Stimulated activated CD8-positive, alpha-beta memory T cell treated with anti-CD3 and anti-CD28 coated beads, Interleukin-7, amount 100 ng/mL, for 1 hour (primary cell): ENCODE results near the gene FGF21.
"Not testable (repeated sequence)": the region's sequence is repeated elsewhere in the genome, so short reads cannot be mapped to it uniquely, and the experiment has no call there.

Source experiments
- DNase-seq, 2 donors: peaks; one replicate each; pipeline ENCODE4 v3.0.0-alpha.2; 2020; ENCODE audit warnings: low read depth in 2 of 2

The FGF21 gene, protein sequence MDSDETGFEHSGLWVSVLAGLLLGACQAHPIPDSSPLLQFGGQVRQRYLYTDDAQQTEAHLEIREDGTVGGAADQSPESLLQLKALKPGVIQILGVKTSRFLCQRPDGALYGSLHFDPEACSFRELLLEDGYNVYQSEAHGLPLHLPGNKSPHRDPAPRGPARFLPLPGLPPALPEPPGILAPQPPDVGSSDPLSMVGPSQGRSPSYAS

DNA sequence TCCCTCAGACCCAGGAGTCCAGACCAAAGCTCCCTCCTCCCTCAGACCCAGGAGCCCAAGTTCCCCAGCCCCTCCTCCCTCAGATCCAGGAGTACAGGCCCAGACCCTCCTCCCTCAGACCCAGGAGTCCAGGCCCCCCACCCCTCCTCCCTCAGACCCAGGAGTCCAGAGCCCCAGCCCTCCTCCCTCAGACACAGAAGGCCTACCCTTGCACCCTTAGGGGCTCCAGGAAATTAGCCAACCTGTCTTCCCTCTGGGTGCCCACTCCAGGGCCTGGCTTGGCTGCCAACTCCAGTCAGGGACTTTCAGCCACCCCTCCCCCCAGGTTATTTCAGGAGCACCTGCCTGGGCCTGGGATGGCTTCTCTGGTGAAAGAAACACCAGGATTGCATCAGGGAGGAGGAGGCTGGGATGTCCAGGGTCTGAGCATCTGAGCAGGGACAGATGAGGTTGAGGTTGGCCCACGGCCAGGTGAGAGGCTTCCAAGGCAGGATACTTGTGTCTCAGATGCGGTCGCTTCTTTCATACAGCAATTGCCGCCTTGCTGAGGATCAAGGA, at the start of gene FGF21:
Gene FGF21 (plus strand): TSS at position 441 of the 558 bp plus-strand sequence. CDS start 713 bp downstream, outside the sequence.
- DNase-seq, result no peak

DNA sequence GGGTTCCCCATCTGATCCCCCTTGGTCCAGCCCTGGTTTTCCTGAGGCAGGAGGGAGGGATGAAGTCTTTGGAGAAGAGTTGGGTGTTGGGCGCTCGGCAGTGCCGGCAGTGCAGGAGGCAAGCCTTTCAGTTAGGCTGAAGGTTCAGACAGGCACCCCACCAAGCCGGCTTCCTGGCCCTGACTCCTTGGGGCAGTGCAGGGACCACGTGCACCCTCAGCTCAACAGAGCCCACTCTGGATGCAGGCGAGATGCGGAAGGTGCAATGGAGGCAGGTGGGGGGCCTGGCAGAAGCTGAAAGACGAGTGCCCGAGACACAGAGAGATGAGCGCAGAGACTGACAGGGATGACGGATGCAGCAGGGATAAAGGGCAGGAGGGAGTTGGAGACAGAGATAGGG, 46.9 kb upstream of the FGF21 start:
- no peak for DNase-seq

DNA sequence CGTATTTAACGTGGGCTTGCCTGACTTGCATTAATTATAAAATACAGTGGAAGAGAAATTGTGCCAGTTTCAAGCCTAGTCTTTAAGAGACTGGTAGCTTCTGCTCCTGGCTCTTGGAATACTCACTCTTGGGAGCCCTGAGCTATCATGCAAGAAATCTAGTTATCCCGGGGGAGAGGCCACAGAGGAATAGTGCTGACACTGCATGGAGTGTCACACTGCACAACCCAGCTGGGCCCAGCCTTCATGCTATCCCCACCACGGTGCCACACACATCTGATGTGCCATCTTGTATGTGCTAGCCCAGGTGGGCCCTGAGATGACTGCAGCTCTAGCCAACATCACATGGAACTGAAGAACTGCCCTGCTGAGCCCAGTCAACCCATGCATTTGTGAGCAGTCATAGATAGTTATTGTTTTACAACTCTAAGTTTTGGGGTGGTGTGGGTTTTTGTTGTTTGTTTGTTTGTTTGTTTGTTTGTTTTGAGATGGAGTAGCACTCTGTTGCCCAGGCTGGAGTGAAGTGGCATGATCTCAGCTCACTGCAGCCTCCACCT, 44.1 kb upstream of the FGF21 start:
- DNase-seq, result no peak

DNA sequence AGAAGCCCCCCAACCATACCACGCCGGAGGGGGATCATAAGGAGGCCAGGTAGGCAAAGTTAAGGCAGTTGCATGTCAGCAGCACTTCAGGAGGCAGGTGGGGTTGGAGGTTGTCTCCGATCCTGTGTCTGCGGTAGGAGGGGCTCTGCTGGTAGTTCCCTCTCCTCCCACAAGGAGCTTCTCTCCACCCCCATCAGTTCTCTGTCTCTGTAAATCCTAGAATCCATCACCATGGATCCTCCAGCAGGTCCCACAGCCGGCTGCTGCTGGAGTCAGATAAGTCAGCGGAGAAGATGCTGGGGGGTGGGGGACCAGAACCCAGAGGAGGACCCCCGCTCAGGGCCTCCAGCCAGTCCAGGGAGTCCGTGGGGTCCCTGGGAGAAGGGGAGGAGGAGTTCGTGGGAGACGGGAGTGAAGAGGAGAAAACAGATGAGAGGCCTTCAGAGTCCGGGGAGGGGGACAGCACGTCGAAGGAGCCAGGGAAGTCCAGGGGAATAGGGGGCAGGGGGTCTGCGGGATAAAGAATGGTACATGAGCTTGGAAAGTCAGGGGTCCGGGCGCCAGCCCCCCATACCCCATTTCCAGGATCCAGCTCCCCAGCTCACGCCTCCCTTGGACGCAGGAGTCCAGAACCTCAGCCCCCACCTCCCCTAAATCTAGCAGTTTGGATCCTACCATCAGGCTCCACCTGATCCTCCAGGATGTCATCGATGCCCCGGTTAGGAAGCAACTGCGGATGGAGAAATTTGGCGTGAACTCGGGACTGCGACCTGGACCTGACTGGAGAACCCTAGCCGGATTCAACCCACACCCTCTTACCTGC, 42.1 kb upstream of the FGF21 start:
- no peak for DNase-seq

DNA sequence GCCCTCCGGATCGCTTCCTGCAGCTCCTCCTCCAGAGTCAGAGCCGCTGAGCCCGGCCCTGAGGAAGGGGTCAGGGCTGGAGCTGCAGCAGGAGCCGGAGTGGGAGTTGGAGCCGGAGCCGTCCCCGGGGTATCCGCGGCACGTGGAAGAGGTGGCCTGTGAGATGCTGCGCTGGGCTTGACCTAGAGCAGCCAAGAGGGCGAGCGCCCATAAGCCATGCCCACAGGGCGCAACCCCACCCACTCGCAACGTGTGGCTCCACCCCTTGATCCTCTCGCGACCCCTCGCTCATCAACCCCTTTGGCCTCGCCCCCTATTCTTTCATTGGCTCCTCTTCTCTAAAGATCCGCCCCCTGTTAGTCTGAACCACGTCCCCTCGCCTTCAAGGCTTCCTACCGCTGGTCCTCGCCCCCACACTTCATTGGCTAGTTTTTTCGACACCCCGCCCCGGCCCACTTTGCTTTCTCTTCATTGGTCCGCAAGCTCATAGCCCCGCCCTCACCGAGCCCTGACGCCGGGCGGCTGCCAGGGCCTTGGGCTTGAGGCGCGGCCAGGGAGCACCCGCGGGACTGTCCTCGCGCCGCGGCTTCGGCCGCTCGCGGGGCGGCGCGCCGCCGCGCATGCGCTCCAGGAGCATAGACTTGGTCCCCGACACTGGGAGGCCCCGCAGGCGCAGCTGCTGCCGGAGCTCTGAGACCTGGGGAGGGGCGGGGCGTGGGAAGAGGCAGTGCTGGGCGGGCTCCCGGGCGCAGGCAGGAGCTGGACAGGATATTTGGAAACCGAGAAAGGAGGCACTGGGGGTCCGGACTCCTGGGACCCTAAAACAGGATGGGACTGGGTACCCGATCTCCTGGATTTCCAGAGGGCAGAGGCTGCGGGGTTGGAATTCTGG, 41.2 kb upstream of the FGF21 start:
- peak; percentile 90 to 92 for DNase-seq

DNA sequence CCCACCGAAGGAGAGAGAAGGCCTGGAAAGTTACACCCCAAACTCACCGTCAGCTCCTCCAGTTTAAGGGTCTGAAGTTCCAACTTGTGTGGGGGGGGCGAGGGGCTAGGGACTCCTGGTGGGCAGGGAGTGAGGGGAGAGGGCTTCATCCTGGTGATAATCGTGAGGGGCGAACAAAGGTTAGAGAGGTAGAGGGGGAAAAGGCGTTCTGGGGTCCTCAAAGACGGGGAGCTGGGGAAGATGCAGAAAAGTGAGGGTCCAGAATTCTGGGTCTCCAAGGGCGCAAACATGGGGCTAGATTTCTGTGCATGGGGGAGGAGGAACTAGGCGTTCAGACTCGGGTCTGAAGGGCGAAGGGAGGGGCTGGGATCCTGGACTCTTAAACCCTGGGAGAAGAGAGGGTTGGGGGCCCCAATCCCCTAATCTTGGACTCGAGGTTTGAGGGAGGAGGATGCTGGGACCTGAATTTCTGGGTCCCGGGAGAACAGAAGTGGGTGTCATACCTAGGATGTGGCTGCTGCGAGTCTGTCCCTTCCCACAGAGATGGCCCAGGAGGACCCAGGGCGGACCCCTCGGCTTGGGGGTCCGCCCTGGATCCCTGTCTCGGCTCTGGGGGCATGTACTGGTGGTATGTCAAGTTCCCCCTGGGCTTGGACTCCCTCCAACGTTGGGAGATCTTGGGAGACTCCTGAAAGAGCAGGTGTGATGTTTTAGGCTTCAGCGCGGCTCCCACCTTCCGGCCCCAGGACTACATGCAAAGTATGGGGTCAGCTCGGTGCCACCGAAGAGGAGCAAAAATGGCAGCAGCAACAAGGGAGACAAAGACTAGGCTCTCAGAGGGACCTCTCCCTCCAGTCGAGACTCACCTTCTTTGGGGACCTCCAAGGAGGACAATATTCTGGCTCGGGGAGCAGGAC, 40.3 kb upstream of the FGF21 start:
- no peak for DNase-seq

DNA sequence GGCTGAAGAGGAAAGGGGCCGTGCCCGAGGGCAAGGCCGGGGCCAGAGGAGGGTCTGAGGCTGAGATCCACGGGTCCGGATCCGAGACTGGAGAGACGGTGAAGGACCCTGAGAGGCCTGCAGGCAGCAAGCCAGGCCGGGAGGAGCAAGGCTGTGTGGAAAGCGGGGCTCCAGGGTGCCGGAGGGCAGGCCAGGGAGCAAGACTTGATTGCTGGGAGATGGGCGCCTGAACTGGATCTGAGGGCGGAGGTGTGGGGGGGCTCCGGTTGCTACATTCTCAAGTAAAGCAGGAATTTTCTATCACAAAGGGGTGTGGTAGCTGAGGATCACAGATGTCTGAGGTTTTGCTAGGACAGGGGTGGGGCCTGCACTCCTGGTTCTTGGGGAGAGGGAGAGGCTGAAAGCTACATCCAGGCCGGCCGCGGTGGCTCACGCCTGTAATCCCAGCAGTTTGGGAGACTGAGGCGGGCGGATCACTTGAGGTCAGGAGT, 39.6 kb upstream of the FGF21 start:
- DNase-seq, result no peak

DNA sequence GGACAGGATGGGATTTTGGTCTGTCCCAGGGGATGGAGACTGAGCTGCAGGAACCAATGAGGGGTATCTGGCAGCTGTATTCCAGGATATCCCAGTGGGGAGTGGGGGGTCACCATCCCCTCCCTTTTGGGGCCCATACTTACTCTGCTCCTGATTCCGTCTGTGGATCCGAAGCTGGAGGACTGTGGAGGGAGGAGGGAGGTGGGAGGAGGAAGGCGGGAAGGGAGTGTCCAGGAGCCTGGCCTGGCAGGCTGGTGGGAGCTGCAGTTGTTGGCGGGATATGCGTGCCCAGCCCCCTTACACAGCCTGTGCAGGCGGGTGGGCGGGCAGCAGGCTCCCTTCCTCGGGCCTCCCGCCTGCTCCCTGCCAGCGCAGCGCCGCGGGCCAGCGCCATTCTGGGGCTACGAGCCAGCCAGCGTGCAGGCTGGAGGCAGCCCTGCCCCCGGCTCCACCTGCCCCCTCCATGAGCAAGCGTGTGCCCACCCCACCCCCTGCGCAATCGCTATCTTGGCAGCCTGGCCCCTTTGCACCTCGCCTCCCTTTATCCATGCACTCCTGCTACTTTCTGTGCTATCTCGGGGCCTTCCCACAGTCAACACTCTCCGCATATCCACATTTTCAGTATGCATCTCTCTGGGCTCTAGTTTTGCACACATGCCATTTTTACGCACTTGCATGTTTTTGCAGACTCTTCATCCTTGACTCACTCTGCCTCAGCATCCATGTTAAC, 38.6 kb upstream of the FGF21 start:
- no peak for DNase-seq

DNA sequence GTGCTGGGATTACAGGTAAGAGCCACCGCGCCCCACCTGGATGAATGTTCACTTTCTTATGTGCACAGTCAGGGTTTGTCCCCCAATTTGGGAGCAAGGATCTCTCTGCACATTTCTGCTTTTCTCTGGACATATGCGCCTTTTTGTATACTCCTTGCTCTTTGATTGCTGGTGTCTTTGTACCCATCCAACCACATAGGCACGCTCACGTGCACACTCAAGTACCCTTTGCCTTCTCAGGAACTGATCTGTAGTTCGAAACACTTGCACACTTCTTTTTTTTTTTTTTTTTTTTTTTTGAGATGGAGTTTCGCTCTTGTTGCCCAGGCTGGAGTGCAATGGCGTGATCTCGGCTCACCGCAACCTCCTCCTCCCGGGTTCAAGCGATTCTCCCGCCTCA, 37.2 kb upstream of the FGF21 start:
- not testable (repeated sequence) for DNase-seq

DNA sequence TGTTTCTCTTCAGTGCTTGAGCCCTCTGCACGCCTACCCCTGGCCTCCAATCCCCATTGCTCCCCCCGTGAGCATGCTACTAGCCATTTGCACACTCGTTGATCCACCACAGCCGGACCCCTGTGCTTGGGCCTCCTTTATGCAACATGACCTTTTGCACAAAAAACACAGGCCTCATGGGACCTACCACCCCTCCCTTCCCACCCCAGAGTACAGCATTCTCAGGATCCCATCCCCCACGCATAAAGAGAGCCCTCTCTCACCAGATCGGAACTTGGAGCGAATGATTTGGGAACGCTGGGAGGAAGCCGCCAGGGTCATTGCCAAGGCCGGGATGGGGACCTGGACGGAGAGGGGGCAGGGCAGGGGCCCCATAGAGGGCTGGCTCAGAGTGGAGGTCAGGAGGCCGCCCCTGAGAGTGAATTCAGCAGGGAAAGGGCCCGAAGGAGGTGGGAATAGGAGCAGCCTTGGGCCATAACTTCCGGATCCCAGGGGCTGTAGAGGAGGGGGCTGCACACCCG, 36.6 kb upstream of the FGF21 start:
- DNase-seq, result no peak

DNA sequence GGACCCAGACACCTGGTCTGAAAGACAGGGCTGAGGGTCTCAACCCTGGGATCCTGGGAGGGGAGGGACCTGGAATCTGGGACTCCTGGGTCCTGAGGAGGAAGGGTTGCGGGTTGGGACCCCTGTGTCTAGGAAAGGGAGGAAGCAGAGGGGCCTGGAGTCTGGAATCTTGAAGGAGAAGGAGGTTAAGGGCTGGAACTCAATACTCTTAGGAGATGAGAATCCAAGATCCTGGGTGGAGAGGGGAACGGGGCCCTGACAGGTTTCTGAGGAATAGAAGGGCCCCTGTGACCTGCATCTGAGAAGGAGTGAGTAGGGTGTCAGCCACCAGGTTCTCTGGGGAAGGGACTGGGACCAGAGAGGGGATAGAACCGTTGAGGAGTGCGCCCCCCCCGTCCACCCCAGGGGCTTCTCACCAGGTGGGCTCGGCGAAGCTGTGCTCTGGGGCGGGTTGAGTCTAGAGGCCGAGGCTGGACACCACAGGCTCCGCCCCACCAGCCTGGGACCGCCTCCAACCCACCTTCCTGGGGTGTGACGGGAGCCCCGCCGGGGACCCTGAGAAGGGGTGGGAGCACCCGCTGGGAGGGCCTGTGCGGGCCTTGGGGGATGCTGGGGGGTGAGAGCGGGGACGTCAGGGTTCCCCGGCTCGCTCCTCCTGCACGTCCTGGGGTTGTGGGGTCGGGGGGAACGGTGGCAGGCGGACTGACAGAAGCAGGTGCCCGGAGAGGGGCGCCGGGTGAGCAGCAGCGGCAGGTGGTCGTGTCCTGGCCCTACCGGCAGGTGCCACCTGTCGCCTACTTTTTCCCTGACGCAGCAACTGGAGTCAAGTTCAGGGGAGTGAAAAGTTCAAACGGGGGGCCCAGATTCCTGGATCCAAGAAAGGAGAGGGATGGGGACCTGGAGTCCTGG, 35.8 kb upstream of the FGF21 start, which contains the start of gene MAMSTR:
Gene MAMSTR (minus strand): TSS at position 463 of the 909 bp plus-strand sequence. CDS start 694 bp downstream, outside the sequence.
- DNase-seq, result no peak

DNA sequence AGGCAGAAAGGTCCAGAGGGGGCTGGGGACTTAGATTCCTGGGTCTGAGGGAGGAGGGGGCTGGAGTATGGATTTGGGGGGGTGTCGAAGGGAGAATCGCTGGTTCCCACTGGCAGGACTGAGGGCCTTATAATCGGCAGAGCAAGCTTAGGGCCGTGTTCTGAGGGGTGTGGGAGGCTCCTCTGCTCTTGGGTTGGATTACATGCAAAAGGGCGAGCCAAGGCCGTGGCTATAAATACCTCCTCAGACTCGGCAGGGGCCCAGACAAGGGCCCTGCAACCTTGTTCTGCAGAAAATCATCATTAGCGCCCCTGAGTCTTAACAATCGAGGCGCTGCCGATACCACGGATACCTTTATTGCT, 35.1 kb upstream of the FGF21 start:
- no peak for DNase-seq

DNA sequence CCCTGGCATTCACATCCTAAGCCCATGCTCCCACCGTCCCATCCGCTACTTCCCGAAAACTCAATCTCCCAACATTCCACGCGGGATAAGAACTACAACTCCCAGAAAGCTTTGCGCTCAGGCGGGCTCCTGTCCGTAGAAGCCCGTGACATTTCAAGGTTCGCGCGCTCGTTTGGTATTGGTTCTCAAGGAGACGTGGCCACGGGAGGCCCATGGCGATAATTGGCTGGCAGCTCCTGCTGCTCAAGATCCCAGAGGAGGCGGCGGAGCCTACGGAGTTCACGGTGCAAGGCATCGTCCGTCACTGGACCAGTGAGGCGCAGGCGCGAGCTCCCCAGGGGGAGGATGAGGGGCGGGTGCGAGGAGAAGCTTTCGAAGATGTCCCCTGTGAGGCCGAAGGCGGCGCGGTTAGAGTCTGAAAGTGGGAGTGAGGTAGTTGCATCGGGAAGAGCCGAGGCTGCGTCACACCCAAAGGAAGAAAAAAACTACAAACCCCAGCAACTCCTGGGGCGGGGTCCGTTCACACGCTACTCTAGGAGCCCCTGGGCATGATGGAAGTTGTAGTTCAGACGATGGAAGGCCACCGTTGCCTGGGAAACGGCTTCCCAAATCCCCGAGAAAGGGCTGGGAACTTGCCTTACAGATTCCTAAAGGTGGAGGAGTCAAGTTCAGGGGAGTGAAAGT, 34.6 kb upstream of the FGF21 start:
- peak; percentile 74 to 78 for DNase-seq

DNA sequence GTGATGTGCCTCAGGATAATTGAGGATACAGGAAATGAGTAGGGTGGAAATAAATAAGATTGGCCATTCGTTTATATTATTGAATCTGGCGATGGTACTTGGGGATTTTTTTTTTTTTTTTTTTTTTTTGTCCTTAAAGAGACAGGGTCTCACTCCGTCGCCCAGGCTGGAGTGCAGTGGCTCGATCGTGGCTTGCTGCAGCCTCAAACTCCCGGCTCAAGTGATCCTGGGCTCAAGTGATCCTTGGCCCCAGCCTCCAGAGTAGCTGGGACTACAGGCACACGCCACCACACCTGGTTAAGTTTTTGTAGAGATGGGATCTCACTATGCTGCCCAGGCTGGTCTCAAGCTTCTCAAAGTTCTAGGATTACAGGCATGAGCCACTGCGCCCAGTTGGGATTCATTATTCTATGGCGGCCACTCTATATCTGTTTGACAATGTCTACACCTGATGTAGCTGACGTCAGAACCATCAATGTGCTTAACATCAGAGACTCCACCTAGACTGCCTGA, 33.1 kb upstream of the FGF21 start:
- DNase-seq, result no peak

DNA sequence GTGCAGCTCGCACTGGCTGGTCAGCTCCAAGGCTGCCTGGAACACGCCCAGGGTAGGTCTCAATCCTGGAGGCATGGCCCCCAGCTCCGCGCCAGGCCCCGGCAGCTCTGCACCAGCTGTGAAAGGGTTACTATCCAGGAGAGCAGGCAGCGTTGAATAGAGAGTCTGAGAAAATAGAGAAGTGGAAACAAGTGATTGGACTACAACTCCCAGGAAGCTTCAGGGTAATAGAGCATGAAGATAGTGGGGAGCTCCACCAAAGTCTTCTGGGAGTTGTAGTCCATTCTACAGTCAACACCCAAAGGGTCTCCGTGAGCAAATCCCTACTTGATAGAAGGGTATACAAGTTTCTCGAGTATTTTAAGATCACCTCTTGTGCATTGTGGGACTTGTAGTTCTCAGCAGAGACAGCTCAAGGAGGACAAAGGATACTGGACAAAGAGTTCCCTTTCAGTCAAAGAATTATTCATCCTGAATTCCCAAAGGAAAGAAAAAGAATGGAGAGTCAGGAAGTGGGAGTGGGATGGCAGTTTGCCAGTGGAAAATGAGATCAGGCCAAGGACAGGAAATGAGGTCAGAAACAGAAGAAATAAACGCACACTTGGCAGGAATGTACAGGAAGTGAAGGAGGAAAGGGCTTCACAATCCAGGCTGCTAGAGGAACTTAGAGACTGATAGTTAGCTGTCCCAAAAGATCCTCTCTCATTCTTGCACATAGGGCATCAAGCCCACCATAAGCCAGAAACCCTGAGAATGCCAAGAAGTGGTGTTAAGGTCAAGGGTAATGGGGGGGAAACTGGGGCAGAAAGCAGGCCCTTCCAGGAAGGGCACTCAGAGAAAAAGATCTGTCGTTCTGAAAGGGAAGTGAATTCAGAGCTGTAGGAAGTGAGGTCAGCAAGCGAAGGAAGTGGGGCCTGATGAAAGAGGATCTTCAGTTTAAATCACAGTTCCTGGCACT, 30.2 kb upstream of the FGF21 start:
- DNase-seq, result no peak

DNA sequence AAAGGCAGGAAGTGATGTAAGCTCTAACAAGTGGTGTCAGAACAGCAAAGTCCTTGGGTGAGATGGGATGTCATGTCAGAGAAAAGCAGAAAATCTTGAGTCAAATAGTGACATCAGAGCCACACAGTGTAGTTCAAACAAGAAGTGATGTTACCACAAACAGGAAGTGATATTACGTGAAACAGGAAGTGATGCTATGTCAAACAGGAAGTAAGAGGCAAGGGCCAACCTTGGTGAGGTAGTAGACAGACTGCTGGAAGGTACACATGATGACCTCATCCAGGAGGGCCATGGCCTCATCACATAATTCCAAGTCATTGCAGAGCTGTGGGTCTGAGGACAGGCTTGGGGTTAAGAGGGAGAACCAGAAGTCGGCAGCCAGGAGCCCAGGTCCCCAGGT, 28.8 kb upstream of the FGF21 start:
- DNase-seq, result no peak
